ENCODE measurements around the gene AKR1E2.

AKR1E2 gene

GRCh38 chr10:4819707-4820106 is 6.3 kb upstream of the AKR1E2 start:
- TF ChIP-seq CTCF (IDR thresholded peaks at IDR 0.05; ENCODE audit: insufficient read depth, low read depth, low read length, missing control alignments): no peak
- no peak overlapping the region for H3K4me3 ChIP-seq (ENCODE audit: low read depth, low read length)
- DNase-seq (ENCODE audit: low read depth): no peak

- no peak for DNase-seq (ENCODE audit: low read depth)
- TF ChIP-seq CTCF (IDR thresholded peaks at IDR 0.05; ENCODE audit: insufficient read depth, low read depth, low read length, missing control alignments): no peak
- no peak overlapping the region for H3K4me3 ChIP-seq (ENCODE audit: low read depth, low read length)
Observed at GRCh38 chr10:4820804-4821401, 5.1 kb upstream of the AKR1E2 start.

DNA sequence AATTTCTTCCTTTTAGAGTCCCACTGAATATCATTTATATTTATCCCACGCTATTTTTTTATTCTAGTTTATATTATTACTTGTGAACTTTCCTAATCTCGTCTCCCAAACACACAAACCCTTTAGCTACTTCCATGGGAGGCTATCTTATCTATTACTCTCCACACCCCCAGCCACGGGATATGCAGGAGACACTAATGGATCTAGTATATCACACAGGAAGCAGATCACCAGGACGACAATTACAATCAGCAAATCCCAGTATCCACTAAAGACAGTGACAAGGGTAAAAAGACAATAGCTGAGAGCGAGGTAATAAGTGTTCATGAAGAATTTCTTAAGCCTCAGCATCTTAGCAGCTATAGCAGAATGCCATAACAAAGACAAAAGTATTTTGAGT is 3.8 kb upstream of the AKR1E2 start:
- DNase-seq (ENCODE audit: low read depth): no peak
- TF ChIP-seq CTCF (IDR thresholded peaks at IDR 0.05; ENCODE audit: insufficient read depth, low read depth, low read length, missing control alignments): no peak
- H3K4me3 ChIP-seq (ENCODE audit: low read depth, low read length): no peak overlapping the region

GRCh38 chr10:4824791-4825310 is 1.2 kb upstream of the AKR1E2 start:
- TF ChIP-seq CTCF (IDR thresholded peaks at IDR 0.05; ENCODE audit: insufficient read depth, low read depth, low read length, missing control alignments): no peak
- no peak for DNase-seq (ENCODE audit: low read depth)
- H3K4me3 ChIP-seq (ENCODE audit: low read depth, low read length): no peak overlapping the region

DNA sequence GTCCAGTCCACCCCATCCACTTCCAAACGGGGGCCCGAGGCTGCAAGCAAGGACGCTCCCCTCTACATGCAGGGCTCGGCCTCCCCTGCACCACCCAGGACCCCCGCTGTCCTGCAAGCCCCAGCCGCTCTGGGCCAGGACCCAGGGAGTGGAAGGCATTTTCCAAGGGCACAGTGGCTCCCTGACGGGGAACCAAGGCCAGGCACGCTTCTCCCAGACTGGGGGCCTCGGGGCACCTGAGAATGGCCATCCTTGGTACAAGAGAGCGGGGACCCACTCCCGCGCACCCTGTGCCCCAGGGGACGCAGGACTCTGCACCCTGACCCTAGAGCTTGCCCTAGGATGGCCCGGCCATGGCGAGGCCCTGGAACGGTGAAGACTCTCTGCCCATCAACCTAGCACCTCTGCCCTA is 545 bp upstream of the AKR1E2 start:
- no peak for DNase-seq (ENCODE audit: low read depth)
- no peak for TF ChIP-seq CTCF (IDR thresholded peaks at IDR 0.05; ENCODE audit: insufficient read depth, low read depth, low read length, missing control alignments)
- no peak overlapping the region for H3K4me3 ChIP-seq (ENCODE audit: low read depth, low read length)

DNA sequence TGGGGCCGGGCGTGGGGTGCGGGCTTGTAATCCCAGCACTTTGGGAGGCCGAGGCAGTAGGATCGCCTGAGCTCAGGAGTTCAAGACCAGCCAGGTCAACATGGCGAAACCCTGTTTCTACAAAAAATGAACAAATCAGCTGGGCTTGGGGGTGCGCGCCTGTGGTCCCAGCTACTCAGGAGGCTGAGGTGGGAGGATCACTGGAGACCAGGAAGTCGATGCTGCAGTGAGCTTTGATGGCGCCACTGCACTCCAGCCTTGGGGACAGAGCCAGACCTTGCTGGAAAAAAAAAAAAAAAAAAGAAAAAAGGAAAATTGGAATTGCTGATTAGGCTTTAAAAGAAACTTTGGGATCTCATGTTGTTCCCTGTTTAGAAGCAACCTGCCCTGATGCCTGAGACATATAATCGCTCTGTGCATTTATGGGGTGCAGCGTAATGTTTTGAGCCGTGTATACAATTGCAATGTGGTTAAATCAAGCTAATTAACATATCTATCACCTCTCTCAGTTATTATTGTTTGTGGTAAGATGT is 851 bp downstream of the AKR1E2 start:
- no peak for DNase-seq (ENCODE audit: low read depth)
- no peak overlapping the region for H3K4me3 ChIP-seq (ENCODE audit: low read depth, low read length)
- TF ChIP-seq CTCF (IDR thresholded peaks at IDR 0.05; ENCODE audit: insufficient read depth, low read depth, low read length, missing control alignments): no peak

GRCh38 chr10:4828005-4828404 is 2.0 kb downstream of the AKR1E2 start:
- DNase-seq (ENCODE audit: low read depth): no peak
- H3K4me3 ChIP-seq (ENCODE audit: low read depth, low read length): no peak overlapping the region
- no peak for TF ChIP-seq CTCF (IDR thresholded peaks at IDR 0.05; ENCODE audit: insufficient read depth, low read depth, low read length, missing control alignments)
